ENCODE results near the gene GRIFIN.

GRCh38 chr7:2495418-2496299 lies 19.5 kb upstream of the GRIFIN start:
- TF ChIP-seq CTCF (IDR thresholded peaks at IDR 0.05; ENCODE audit: insufficient read depth, low read depth, low read length) (no peak), EZH2 (IDR thresholded peaks at IDR 0.05; ENCODE audit: insufficient read depth, low read length) (no peak)

Data from astrocyte (in vitro differentiated cells and primary cell).